Coronary artery (tissue), 2 donors: ENCODE data around the gene CD96.

Source experiments
- DNase-seq: peaks from one replicate; pipeline ENCODE4 v3.0.0-alpha.2; 2017; ENCODE audit warnings: low spot score
- H3K27ac ChIP-seq, 2 donors: fragments of 200-600 bp; sonication (generic); one replicate each; pipeline ENCODE4 v1.5.1; 2016 to 2019
- H3K4me3 ChIP-seq: fragments of 200-600 bp; sonication (generic); 2 replicates; pipeline ENCODE4 v1.5.1; 2016; ENCODE audit warnings: mild to moderate bottlenecking, moderate library complexity
- CTCF ChIP-seq: fragments of 200-600 bp; sonication (generic); IDR thresholded peaks from one replicate; pipeline ENCODE4 v1.5.1; 2019; ENCODE audit warnings: antibody characterized with exemption

Gene CD96

GRCh38 chr3:111601810-111602209, 59.8 kb downstream of the CD96 start:
- H3K4me3 ChIP-seq = no peak overlapping the region
- TF ChIP-seq CTCF = no peak
- no peak overlapping the region for H3K27ac ChIP-seq
- DNase-seq = no peak

- DNase-seq = no peak
- TF ChIP-seq CTCF = no peak
Observed at GRCh38 chr3:111603679-111604078, 61.7 kb downstream of the CD96 start.

GRCh38 chr3:111604119-111604518, 62.1 kb downstream of the CD96 start:
- no peak for TF ChIP-seq CTCF
- Histone ChIP-seq H3K27ac (no peak overlapping the region), H3K4me3 (no peak overlapping the region)
- no peak for DNase-seq

More at GRCh38 chr3:111603679-111604078, 61.7 kb downstream of the CD96 start:
- Histone ChIP-seq H3K27ac (no peak overlapping the region), H3K4me3 (no peak overlapping the region)

- no peak overlapping the region for H3K27ac ChIP-seq
- no peak for TF ChIP-seq CTCF
- DNase-seq = no peak
- no peak overlapping the region for H3K4me3 ChIP-seq
Observed at GRCh38 chr3:111605018-111605417, 63.0 kb downstream of the CD96 start.

- Histone ChIP-seq H3K4me3 (no peak overlapping the region), H3K27ac (no peak overlapping the region)
- no peak for TF ChIP-seq CTCF
- no peak for DNase-seq
Observed at GRCh38 chr3:111605493-111605892, 63.5 kb downstream of the CD96 start.

GRCh38 chr3:111607240-111607920, 65.4 kb downstream of the CD96 start:
- no peak overlapping the region for H3K27ac ChIP-seq
- TF ChIP-seq CTCF = no peak
- H3K4me3 ChIP-seq = no peak overlapping the region
- no peak for DNase-seq

GRCh38 chr3:111608383-111608782, 66.4 kb downstream of the CD96 start:
- no peak for DNase-seq
- TF ChIP-seq CTCF = no peak
- H3K4me3 ChIP-seq = no peak overlapping the region
- H3K27ac ChIP-seq = no peak overlapping the region
